Measurements from ENCODE around the gene ULK4.

The ULK4 gene

GRCh38 chr3:41963823-41964222 is 1.9 kb upstream of the ULK4 start:
- H3K4me3 ChIP-seq (ENCODE audit: low read depth, low read length) = no peak overlapping the region
- no peak for DNase-seq (ENCODE audit: low read depth)

GRCh38 chr3:41960826-41961750 is 815 bp downstream of the ULK4 start:
- peak overlapping the region; percentile 93 for H3K4me3 ChIP-seq (ENCODE audit: low read depth, low read length)
- peak; percentile 10 for DNase-seq (ENCODE audit: low read depth)

GRCh38 chr3:41956574-41956973 is 5.3 kb downstream of the ULK4 start:
- H3K4me3 ChIP-seq (ENCODE audit: low read depth, low read length) = no peak overlapping the region
- DNase-seq (ENCODE audit: low read depth) = no peak

GRCh38 chr3:41955192-41955591 is 6.7 kb downstream of the ULK4 start:
- DNase-seq (ENCODE audit: low read depth) = no peak
- H3K4me3 ChIP-seq (ENCODE audit: low read depth, low read length) = no peak overlapping the region

GRCh38 chr3:41943311-41943843 is 18.5 kb downstream of the ULK4 start:
- DNase-seq (ENCODE audit: low read depth) = no peak
- no peak overlapping the region for H3K4me3 ChIP-seq (ENCODE audit: low read depth, low read length)

- DNase-seq (ENCODE audit: low read depth) = no peak
- H3K4me3 ChIP-seq (ENCODE audit: low read depth, low read length) = no peak overlapping the region
Measured at GRCh38 chr3:41940393-41940792, 21.5 kb downstream of the ULK4 start.

- no peak overlapping the region for H3K4me3 ChIP-seq (ENCODE audit: low read depth, low read length)
- DNase-seq (ENCODE audit: low read depth) = no peak
Measured at GRCh38 chr3:41936384-41936783, 25.5 kb downstream of the ULK4 start.

- peak; percentile 51 for DNase-seq (ENCODE audit: low read depth)
- H3K4me3 ChIP-seq (ENCODE audit: low read depth, low read length) = no peak overlapping the region
Measured at GRCh38 chr3:41933154-41933676, 28.7 kb downstream of the ULK4 start.

- no peak overlapping the region for H3K4me3 ChIP-seq (ENCODE audit: low read depth, low read length)
Measured at GRCh38 chr3:41932464-41932863, 29.4 kb downstream of the ULK4 start.

GRCh38 chr3:41920406-41920965 is 41.4 kb downstream of the ULK4 start:
- no peak overlapping the region for H3K4me3 ChIP-seq (ENCODE audit: low read depth, low read length)
- no peak for DNase-seq (ENCODE audit: low read depth)

More at GRCh38 chr3:41932464-41932863, 29.4 kb downstream of the ULK4 start:
- no peak for DNase-seq (ENCODE audit: low read depth)

- no peak overlapping the region for H3K4me3 ChIP-seq (ENCODE audit: low read depth, low read length)
- DNase-seq (ENCODE audit: low read depth) = no peak
Measured at GRCh38 chr3:41915353-41915752, 46.5 kb downstream of the ULK4 start.

- no peak overlapping the region for H3K4me3 ChIP-seq (ENCODE audit: low read depth, low read length)
- no peak for DNase-seq (ENCODE audit: low read depth)
Measured at GRCh38 chr3:41912280-41912679, 49.6 kb downstream of the ULK4 start.

- no peak for DNase-seq (ENCODE audit: low read depth)
- H3K4me3 ChIP-seq (ENCODE audit: low read depth, low read length) = no peak overlapping the region
Measured at GRCh38 chr3:41907330-41908073, 54.4 kb downstream of the ULK4 start.

- peak; percentile 23 for DNase-seq (ENCODE audit: low read depth)
- no peak overlapping the region for H3K4me3 ChIP-seq (ENCODE audit: low read depth, low read length)
Measured at GRCh38 chr3:41900265-41900664, 61.6 kb downstream of the ULK4 start.

- no peak for DNase-seq (ENCODE audit: low read depth)
- H3K4me3 ChIP-seq (ENCODE audit: low read depth, low read length) = no peak overlapping the region
Measured at GRCh38 chr3:41898631-41899030, 63.3 kb downstream of the ULK4 start.

GRCh38 chr3:41893977-41894376 is 67.9 kb downstream of the ULK4 start:
- DNase-seq (ENCODE audit: low read depth) = no peak
- no peak overlapping the region for H3K4me3 ChIP-seq (ENCODE audit: low read depth, low read length)

- no peak for DNase-seq (ENCODE audit: low read depth)
- H3K4me3 ChIP-seq (ENCODE audit: low read depth, low read length) = no peak overlapping the region
Measured at GRCh38 chr3:41888368-41889076, 73.4 kb downstream of the ULK4 start.

GRCh38 chr3:41882956-41883355 is 78.9 kb downstream of the ULK4 start:
- H3K4me3 ChIP-seq (ENCODE audit: low read depth, low read length) = no peak overlapping the region
- no peak for DNase-seq (ENCODE audit: low read depth)

GRCh38 chr3:41881233-41881821 is 80.6 kb downstream of the ULK4 start:
- no peak overlapping the region for H3K4me3 ChIP-seq (ENCODE audit: low read depth, low read length)
- peak; percentile 4 for DNase-seq (ENCODE audit: low read depth)

All from skeletal muscle cell (primary cell).